Measurements from ENCODE around the gene VAV1.

The VAV1 gene

GRCh38 chr19:6790194-6791128, 18.0 kb downstream of the VAV1 start:
- no peak for TF ChIP-seq CTCF (IDR thresholded peaks at IDR 0.05; ENCODE audit: control insufficient read depth, insufficient read depth, low read depth, low read length, missing control alignments)
- H3K4me3 ChIP-seq (ENCODE audit: control insufficient read depth, low read depth, low read length): no peak overlapping the region
- DNase-seq (ENCODE audit: low read depth): no peak

DNA sequence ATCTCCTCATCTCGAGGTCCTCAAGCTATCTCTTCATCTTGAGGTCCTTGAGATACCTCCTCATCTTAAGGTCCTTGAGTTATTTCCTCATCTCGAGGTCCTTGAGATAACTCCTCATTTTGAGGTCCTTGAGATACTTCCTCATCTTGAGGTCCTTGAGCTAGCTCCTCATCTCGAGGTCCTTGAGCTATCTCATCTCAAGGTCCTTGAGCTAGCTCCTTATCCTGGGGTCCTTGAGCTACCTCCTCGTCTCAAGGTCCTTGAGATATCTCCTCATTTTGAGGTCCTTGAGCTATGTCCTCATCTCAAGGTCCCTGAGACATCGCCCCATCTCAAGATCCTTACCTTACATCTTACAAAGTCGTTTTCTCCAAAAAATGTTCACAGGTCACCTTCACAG, 18.7 kb downstream of the VAV1 start:
- TF ChIP-seq CTCF (IDR thresholded peaks at IDR 0.05; ENCODE audit: control insufficient read depth, insufficient read depth, low read depth, low read length, missing control alignments): no peak
- DNase-seq (ENCODE audit: low read depth): no peak
- H3K4me3 ChIP-seq (ENCODE audit: control insufficient read depth, low read depth, low read length): no peak overlapping the region

DNA sequence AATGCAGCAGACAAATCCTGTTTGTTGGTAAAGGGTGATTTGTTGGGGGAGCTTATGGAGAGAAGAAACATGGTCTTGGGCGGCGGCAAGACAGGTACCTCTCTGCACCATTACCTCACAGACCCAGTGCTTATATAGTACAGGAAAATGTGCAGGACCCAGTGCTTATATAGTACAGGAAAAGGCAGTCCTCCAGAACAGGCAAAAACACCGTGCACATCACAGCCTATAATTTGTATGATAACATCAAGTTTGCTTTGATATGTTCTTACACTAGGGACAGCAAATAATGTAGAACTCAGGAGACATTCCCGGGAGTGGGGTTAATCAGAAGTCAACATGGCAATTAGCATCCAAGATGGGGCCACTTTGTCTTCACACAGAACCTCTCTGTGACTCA, 20.9 kb downstream of the VAV1 start:
- DNase-seq (ENCODE audit: low read depth): no peak
- H3K4me3 ChIP-seq (ENCODE audit: control insufficient read depth, low read depth, low read length): no peak overlapping the region

GRCh38 chr19:6793973-6794372, 21.5 kb downstream of the VAV1 start:
- TF ChIP-seq CTCF (IDR thresholded peaks at IDR 0.05; ENCODE audit: control insufficient read depth, insufficient read depth, low read depth, low read length, missing control alignments): no peak
- no peak for DNase-seq (ENCODE audit: low read depth)
- H3K4me3 ChIP-seq (ENCODE audit: control insufficient read depth, low read depth, low read length): no peak overlapping the region

More for the DNA sequence above, 20.9 kb downstream of the VAV1 start:
- TF ChIP-seq CTCF (IDR thresholded peaks at IDR 0.05; ENCODE audit: control insufficient read depth, insufficient read depth, low read depth, low read length, missing control alignments): no peak

GRCh38 chr19:6794686-6795431, 22.4 kb downstream of the VAV1 start:
- no peak for TF ChIP-seq CTCF (IDR thresholded peaks at IDR 0.05; ENCODE audit: control insufficient read depth, insufficient read depth, low read depth, low read length, missing control alignments)
- no peak for DNase-seq (ENCODE audit: low read depth)
- H3K4me3 ChIP-seq (ENCODE audit: control insufficient read depth, low read depth, low read length): no peak overlapping the region

DNA sequence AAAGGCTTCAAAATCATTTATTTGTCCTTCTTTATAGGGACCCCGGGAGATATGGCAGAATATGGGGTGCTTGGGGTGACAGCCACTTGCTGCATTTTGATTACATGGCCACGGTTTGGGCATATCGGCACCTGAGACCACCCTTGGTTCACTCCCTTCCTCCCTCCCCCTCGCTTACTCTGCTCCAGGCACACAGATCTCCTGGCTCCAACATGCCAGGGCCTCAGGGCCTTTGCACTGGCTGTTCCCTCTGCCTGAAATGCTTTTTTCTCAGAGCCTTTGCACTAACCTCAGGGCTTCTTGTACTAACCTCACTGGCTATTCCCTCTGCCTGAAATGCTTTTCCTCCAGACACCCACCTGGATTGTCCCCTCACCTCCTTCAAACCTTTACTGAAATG, 23.8 kb downstream of the VAV1 start:
- TF ChIP-seq CTCF (IDR thresholded peaks at IDR 0.05; ENCODE audit: control insufficient read depth, insufficient read depth, low read depth, low read length, missing control alignments): no peak
- H3K4me3 ChIP-seq (ENCODE audit: control insufficient read depth, low read depth, low read length): no peak overlapping the region
- no peak for DNase-seq (ENCODE audit: low read depth)
